Measurements from ENCODE around the gene CLDND2. TPM values are rescaled to one million over a fixed set of nuclear protein-coding genes. Genes with fewer than 3 reads are reported as not detected.
"Not testable (repeated sequence)": the region's sequence is repeated elsewhere in the genome, so short reads cannot be mapped to it uniquely, and the experiment has no call there.

The CLDND2 gene
- total RNA-seq, 5 donors from 2014 or later (not counting 1 experiment from before 2014, with no cell fraction given), result 2.0 to 8.5 (median 5.8) TPM

- 90% methylated on average over 4 of the region's 15 CpGs for WGBS (ENCODE audit: insufficient coverage)
- H3K4me1 Mint-ChIP-seq, result peaks cover 0 to 4% (median 0%) of the 10 kb centered on the region in 3 donors
- peaks cover 0 to 13% of the 10 kb centered on the region in 2 donors for H3K27me3 Mint-ChIP-seq
- ATAC-seq (replicated peaks in 1 of 4), result no peak
- Histone ChIP-seq H3K27ac (ENCODE audit: low read length) (no peak overlapping the region), H3K9me3 (no peaks in the 10 kb centered on the region), H3K4me3 (ENCODE audit: control insufficient read depth in 1 of 2, extremely low read depth in 1 of 2, low read length in 1 of 2) (no peak overlapping the region), H3K27me3 (replicated peaks in 1 of 2; ENCODE audit: control insufficient read depth in 2 of 2, extremely low read depth in 1 of 2, insufficient read depth in 2 of 2, low read length in 1 of 2) (peaks cover 0 to 6% of the 10 kb centered on the region in 2 experiments), H3K4me1 (ENCODE audit: control insufficient read depth in 1 of 2, extremely low read depth in 1 of 2, insufficient read depth in 2 of 2, low read length in 2 of 2) (no peaks in the 10 kb centered on the region), H3K36me3 (ENCODE audit: control insufficient read depth in 2 of 2, extremely low read depth in 1 of 2, insufficient read depth in 1 of 2, low read length in 1 of 2) (no peaks in the 10 kb centered on the region)
- no peak overlapping the region for H3K4me3 Mint-ChIP-seq
- H3K9me3 Mint-ChIP-seq, result no peaks in the 10 kb centered on the region
- no peaks in the 10 kb centered on the region for H3K36me3 Mint-ChIP-seq
- no peak overlapping the region for H3K27ac Mint-ChIP-seq
- DNase-seq, result no peak
- CTCF ChIA-PET, result no interaction called here
- POLR2A ChIA-PET, result no interaction called here
Observed at GRCh38 chr19:51410950-51411748, 42.3 kb upstream of the CLDND2 start.

- Histone ChIP-seq H3K36me3 (ENCODE audit: control insufficient read depth in 2 of 2, extremely low read depth in 1 of 2, insufficient read depth in 1 of 2, low read length in 1 of 2) (no peaks in the 10 kb centered on the region), H3K27ac (ENCODE audit: low read length) (no peak overlapping the region), H3K27me3 (replicated peaks in 1 of 2; ENCODE audit: control insufficient read depth in 2 of 2, extremely low read depth in 1 of 2, insufficient read depth in 2 of 2, low read length in 1 of 2) (peaks cover 0 to 3% of the 10 kb centered on the region in 2 experiments), H3K4me3 (ENCODE audit: control insufficient read depth in 1 of 2, extremely low read depth in 1 of 2, low read length in 1 of 2) (no peak overlapping the region), H3K4me1 (ENCODE audit: control insufficient read depth in 1 of 2, extremely low read depth in 1 of 2, insufficient read depth in 2 of 2, low read length in 2 of 2) (no peaks in the 10 kb centered on the region), H3K9me3 (no peaks in the 10 kb centered on the region)
- Mint-ChIP-seq H3K36me3 (peaks cover 10% of the 10 kb centered on the region), H3K4me1 (peaks cover 0 to 4% (median 0%) of the 10 kb centered on the region in 3 donors), H3K27ac (no peak overlapping the region), H3K27me3 (peaks cover 3 to 13% of the 10 kb centered on the region in 2 donors), H3K9me3 (peaks cover 0 to 9% (median 0%) of the 10 kb centered on the region in 3 donors), H3K4me3 (no peak overlapping the region)
- WGBS (ENCODE audit: insufficient coverage), result 52% methylated on average over 6 of the region's 6 CpGs
- ChIA-PET POLR2A (no interaction called here), CTCF (interaction anchor here in 1 of 2 donors (0.8 to 1.3 kb wide), 3 partner anchors 68 to 71 kb away, joined by 3 to 5 read pairs (median 4); no protein-coding TSS in a partner anchor)
- ATAC-seq (replicated peaks in 1 of 4) (peak; percentile 37 to 51 (median 50)), DNase-seq (peak in 14 of 35 experiments; percentile 8 to 59 (median 20))
Observed at GRCh38 chr19:51407511-51408131, 38.8 kb upstream of the CLDND2 start.

- Mint-ChIP-seq H3K4me3 (no peak overlapping the region), H3K36me3 (peaks cover 13% of the 10 kb centered on the region), H3K27me3 (peaks cover 3 to 5% of the 10 kb centered on the region in 2 donors), H3K27ac (no peak overlapping the region), H3K9me3 (peaks cover 6 to 20% (median 7%) of the 10 kb centered on the region in 3 donors), H3K4me1 (peaks cover 0 to 2% (median 0%) of the 10 kb centered on the region in 3 donors)
- H3K4me1 ChIP-seq (ENCODE audit: control insufficient read depth in 1 of 2, extremely low read depth in 1 of 2, insufficient read depth in 2 of 2, low read length in 2 of 2), result no peaks in the 10 kb centered on the region
- no peak for DNase-seq
- no peaks in the 10 kb centered on the region for H3K36me3 ChIP-seq (ENCODE audit: control insufficient read depth in 2 of 2, extremely low read depth in 1 of 2, insufficient read depth in 1 of 2, low read length in 1 of 2)
- ChIA-PET CTCF (no interaction called here), POLR2A (no interaction called here)
- no peak overlapping the region for H3K4me3 ChIP-seq (ENCODE audit: control insufficient read depth in 1 of 2, extremely low read depth in 1 of 2, low read length in 1 of 2)
- H3K27me3 ChIP-seq (replicated peaks in 1 of 2; ENCODE audit: control insufficient read depth in 2 of 2, extremely low read depth in 1 of 2, insufficient read depth in 2 of 2, low read length in 1 of 2), result peaks cover 0 to 3% of the 10 kb centered on the region in 2 experiments
- 86% methylated on average over 6 of the region's 9 CpGs for WGBS (ENCODE audit: insufficient coverage)
- peaks cover 2% of the 10 kb centered on the region for H3K9me3 ChIP-seq
- ATAC-seq (replicated peaks in 1 of 4), result no peak
- no peak overlapping the region for H3K27ac ChIP-seq (ENCODE audit: low read length)
Observed at GRCh38 chr19:51402117-51402516, 33.3 kb upstream of the CLDND2 start.

DNA sequence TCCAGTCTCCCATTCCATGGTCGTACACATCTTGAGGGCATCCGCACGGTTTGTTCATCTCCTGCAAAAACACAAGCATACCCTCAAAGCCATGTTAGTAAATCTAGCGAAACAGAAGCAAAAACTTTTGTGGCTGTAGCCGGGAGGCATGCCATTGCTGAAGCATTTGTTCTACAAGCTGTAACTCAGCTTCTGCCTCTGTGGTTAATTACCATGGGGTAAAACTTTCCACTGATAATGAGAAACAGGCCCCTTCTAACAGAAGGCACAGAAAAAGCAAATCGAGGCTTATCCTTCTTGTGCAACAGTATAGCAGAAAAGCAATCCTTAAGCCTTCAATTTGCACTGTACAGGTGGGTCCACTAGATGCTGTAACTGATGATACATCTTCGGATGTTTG, 31.1 kb upstream of the CLDND2 start:
- H3K27ac Mint-ChIP-seq; H3K36me3 ChIP-seq (ENCODE audit: control insufficient read depth in 2 of 2, extremely low read depth in 1 of 2, insufficient read depth in 1 of 2, low read length in 1 of 2); H3K4me3 ChIP-seq (ENCODE audit: control insufficient read depth in 1 of 2, extremely low read depth in 1 of 2, low read length in 1 of 2); H3K27ac ChIP-seq (ENCODE audit: low read length); DNase-seq; H3K9me3 ChIP-seq; ATAC-seq (replicated peaks in 1 of 4); H3K4me3 Mint-ChIP-seq; POLR2A ChIA-PET; H3K27me3 Mint-ChIP-seq; H3K4me1 Mint-ChIP-seq; H3K27me3 ChIP-seq (replicated peaks in 1 of 2; ENCODE audit: control insufficient read depth in 2 of 2, extremely low read depth in 1 of 2, insufficient read depth in 2 of 2, low read length in 1 of 2): not testable (repeated sequence)
- peaks cover 0 to 10% of the 10 kb centered on the region in 2 experiments for H3K4me1 ChIP-seq (ENCODE audit: control insufficient read depth in 1 of 2, extremely low read depth in 1 of 2, insufficient read depth in 2 of 2, low read length in 2 of 2)
- CTCF ChIA-PET, result interaction anchor here in 1 of 2 donors (0.7 kb wide), 1 partner anchor 19 kb away, joined by 6 read pairs; no protein-coding TSS in a partner anchor
- H3K9me3 Mint-ChIP-seq, result peaks cover 6 to 20% (median 7%) of the 10 kb centered on the region in 3 donors
- peaks cover 13% of the 10 kb centered on the region for H3K36me3 Mint-ChIP-seq
- 85% methylated on average over 4 of the region's 7 CpGs for WGBS (ENCODE audit: insufficient coverage)

DNA sequence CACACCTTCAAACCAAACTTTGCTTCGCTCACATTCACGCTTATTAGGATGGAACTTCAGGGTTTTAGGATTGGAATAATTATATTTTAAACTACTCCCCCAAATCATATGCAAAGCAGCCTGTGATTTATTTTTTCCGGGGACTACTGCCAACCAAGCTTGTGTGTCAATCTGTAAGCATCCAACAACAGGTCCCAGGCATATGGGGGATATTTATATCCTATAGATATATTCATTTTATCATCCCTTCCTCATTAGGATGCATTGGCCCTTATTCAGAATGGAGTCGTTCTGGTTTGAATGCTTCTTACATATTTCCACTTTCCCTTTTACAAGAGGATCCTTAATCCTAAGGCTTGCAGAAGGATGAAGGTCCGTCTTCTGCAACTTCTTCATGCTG, 30.4 kb upstream of the CLDND2 start:
- Mint-ChIP-seq H3K27me3 (no peaks in the 10 kb centered on the region), H3K4me3 (no peak overlapping the region), H3K9me3 (peaks cover 6 to 20% (median 7%) of the 10 kb centered on the region in 3 donors), H3K36me3 (peaks cover 13% of the 10 kb centered on the region), H3K27ac (no peak overlapping the region), H3K4me1 (peaks cover 10 to 16% (median 11%) of the 10 kb centered on the region in 3 donors)
- no peak for ATAC-seq (replicated peaks in 1 of 4)
- WGBS (ENCODE audit: insufficient coverage), result no CpG with 5 or more reads among the region's 5 CpGs
- POLR2A ChIA-PET, result no interaction called here
- no peaks in the 10 kb centered on the region for H3K36me3 ChIP-seq (ENCODE audit: control insufficient read depth in 2 of 2, extremely low read depth in 1 of 2, insufficient read depth in 1 of 2, low read length in 1 of 2)
- H3K4me3 ChIP-seq (ENCODE audit: control insufficient read depth in 1 of 2, extremely low read depth in 1 of 2, low read length in 1 of 2), result no peak overlapping the region
- peaks cover 0 to 17% of the 10 kb centered on the region in 2 experiments for H3K4me1 ChIP-seq (ENCODE audit: control insufficient read depth in 1 of 2, extremely low read depth in 1 of 2, insufficient read depth in 2 of 2, low read length in 2 of 2)
- no peaks in the 10 kb centered on the region for H3K27me3 ChIP-seq (replicated peaks in 1 of 2; ENCODE audit: control insufficient read depth in 2 of 2, extremely low read depth in 1 of 2, insufficient read depth in 2 of 2, low read length in 1 of 2)
- CTCF ChIA-PET, result interaction anchor here (0.6 to 0.7 kb wide), 2 partner anchors 18 to 20 kb away, joined by 5 to 6 read pairs; partner anchors contain the start of gene SIGLEC10 (in 1 of the 2)
- H3K9me3 ChIP-seq, result peaks cover 2% of the 10 kb centered on the region
- DNase-seq, result no peak
- H3K27ac ChIP-seq (ENCODE audit: low read length), result no peak overlapping the region

DNA sequence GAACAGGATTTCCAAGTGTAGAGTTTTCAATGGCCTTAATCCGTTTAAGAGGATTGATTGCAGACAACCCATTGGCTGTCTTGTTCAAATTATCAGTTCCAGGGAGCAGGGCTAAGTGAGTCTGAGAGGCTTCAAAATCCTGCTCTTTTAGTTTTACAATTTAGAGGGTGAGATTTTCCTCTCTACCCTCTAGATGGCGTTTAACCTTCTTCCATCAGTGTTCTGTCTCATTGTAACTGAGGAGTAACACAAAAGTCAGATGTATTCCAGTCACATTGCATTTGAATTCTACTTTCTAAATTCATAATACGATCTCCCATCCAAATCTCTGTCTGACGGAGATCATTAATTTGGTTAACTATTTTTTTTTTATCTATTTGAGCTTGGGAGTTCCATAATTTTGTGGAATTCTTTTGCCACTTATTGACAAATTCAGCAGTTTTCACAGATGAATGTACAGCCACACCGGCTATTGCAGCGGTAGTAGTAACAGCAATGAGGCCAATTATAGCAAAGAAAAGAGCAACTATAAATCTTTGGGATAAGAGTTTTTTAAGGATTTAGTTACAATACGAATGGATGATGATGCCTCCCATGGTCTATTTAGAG, 29.4 kb upstream of the CLDND2 start:
- H3K4me3 ChIP-seq (ENCODE audit: control insufficient read depth in 1 of 2, extremely low read depth in 1 of 2, low read length in 1 of 2), result no peak overlapping the region
- H3K27me3 Mint-ChIP-seq, result no peaks in the 10 kb centered on the region
- no peaks in the 10 kb centered on the region for H3K27me3 ChIP-seq (replicated peaks in 1 of 2; ENCODE audit: control insufficient read depth in 2 of 2, extremely low read depth in 1 of 2, insufficient read depth in 2 of 2, low read length in 1 of 2)
- no peak overlapping the region for H3K4me3 Mint-ChIP-seq
- H3K27ac Mint-ChIP-seq, result no peak overlapping the region
- peaks cover 3 to 25% of the 10 kb centered on the region in 2 experiments for H3K4me1 ChIP-seq (ENCODE audit: control insufficient read depth in 1 of 2, extremely low read depth in 1 of 2, insufficient read depth in 2 of 2, low read length in 2 of 2)
- H3K36me3 ChIP-seq (ENCODE audit: control insufficient read depth in 2 of 2, extremely low read depth in 1 of 2, insufficient read depth in 1 of 2, low read length in 1 of 2), result no peaks in the 10 kb centered on the region
- DNase-seq, result peak in 1 of 35 experiments; percentile 54
- CTCF ChIA-PET, result interaction anchor here (0.6 to 0.8 kb wide), 4 partner anchors 10 to 82 kb away, joined by 3 to 8 read pairs (median 3); no protein-coding TSS in a partner anchor
- ATAC-seq (replicated peaks in 1 of 4), result no peak
- peaks cover 6 to 14% (median 7%) of the 10 kb centered on the region in 3 donors for H3K9me3 Mint-ChIP-seq
- WGBS (ENCODE audit: insufficient coverage), result no CpG with 5 or more reads among the region's 7 CpGs
- H3K4me1 Mint-ChIP-seq, result peaks cover 16 to 22% (median 17%) of the 10 kb centered on the region in 3 donors
- H3K27ac ChIP-seq (ENCODE audit: low read length), result no peak overlapping the region
- POLR2A ChIA-PET, result no interaction called here
- peaks cover 8% of the 10 kb centered on the region for H3K36me3 Mint-ChIP-seq
- H3K9me3 ChIP-seq, result peaks cover 2% of the 10 kb centered on the region
